HG03196 (cell line): Measurements from ENCODE around the gene PDYN.

Experiments used
- ATAC-seq: cut with Tn5 transposase; IDR thresholded peaks from one replicate; pipeline ENCODE4 v1.9.1; 2021; ENCODE audit not compliant: unreplicated experiment

PDYN gene

GRCh38 chr20:1952737-1953530 is 40.9 kb downstream of the PDYN start:
- no peak for ATAC-seq

DNA sequence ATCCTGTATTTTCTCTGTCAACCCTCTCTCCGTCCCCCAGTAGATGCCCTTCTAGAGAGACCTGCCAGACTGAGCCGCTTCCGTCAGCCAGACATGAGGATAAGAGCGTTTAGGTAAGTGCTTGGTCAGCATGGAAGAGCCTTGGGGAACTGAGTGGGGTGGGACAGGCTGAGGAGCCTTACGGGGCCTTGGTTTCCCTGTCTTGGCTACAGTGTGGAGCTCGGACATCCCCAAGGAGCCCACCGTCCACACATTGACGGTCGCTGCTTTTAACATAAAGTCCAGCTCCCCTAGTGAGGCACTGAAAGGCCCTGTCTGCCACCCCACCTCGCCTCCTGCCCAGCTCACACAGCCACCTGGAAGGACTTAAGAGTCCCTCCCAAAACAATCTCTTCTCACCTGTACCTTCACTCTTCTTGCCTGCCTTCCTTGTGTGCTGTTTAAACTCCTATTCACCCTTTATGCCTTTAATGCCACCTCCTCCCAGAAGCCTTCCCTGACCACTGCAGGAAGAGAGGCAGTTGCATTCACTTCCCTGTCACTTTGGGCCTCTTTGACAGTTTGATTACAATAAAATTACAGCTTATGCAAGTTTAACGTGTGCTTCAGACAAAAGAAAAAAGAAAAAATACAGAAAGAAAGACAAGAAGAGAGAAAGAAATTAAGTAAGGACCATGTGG is 42.3 kb downstream of the PDYN start:
- ATAC-seq = no peak

DNA sequence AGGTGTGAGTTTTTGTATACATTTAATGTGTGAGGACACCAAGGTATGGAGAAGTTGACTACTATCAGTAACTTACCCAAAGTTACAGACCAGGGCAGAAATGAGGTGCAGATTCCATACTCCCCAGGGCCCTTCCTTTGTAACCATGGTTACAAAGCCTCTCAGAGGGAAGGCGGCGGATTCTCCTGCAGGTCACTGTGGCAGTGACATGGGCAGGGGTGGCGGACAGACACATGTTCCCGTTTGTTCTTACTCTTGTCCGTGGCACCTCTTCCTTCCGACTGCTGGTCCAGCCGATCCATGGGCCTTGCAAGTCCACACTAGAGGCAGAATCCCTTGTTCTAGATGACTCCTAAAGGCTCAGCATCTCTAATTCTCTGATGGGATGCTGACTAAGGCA is 43.0 kb downstream of the PDYN start:
- ATAC-seq = no peak

GRCh38 chr20:1949347-1950100 is 44.3 kb downstream of the PDYN start:
- no peak for ATAC-seq

GRCh38 chr20:1947535-1947846 is 46.4 kb downstream of the PDYN start:
- no peak for ATAC-seq

DNA sequence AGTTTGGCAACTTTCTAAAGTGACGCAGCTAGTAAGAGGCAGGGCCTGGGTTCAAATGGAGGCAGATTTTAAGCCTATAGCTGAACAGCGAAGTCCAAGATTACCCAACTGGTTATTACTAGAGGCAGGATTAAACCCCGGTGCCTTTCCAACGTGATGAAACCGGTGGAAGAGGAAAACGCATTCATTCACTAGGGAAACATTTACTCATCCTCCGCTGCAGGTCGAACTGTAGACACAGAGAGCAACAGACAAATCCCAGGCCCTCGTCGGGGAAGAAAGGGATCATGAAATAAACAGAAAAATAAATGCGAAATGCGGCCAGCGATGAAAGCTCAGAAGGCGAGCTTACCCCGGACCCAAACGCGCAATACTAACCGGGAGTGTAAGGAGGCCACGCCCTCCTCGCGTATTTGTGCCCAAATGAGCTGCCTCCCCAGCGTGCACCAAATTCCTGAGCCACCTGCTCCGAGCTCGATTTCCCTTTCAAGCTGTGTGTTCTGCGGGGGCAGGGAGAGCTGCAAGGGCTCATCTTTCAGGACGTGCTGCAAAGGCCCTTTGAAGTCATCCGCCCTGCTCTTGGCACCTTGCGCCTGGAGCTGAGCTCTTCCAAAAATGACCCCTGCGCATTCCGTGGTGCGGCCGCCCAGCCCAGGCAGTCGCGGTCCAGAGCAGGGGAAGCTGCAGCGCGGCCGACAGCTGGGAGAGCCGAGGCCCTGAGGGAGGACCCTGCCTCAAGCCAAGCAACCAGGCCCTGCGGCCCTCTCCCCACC is 46.9 kb downstream of the PDYN start:
- no peak for ATAC-seq

GRCh38 chr20:1946442-1946761 is 47.5 kb downstream of the PDYN start:
- no peak for ATAC-seq

DNA sequence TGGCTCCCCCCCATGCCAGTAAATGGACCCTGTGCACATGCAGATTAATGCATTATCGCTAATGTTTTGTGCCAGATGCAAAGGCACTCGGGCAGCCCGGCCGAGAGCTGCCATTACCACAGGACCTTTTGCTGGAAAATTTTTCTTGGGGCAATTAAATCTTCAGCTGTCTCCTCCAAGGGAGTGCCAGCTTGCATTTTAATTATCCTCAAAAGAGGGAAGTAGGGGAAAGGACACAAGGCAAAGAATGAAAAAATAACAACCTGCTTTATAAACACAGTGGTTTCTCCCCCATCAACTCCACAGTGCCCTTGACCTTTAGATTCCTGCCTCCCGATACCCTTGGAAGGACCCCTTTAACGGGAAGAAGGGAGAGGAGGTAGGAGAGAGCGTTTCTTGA is 48.2 kb downstream of the PDYN start:
- no peak for ATAC-seq

- ATAC-seq = no peak
Observed at GRCh38 chr20:1945134-1945618, 48.7 kb downstream of the PDYN start.

- ATAC-seq = no peak
Observed at GRCh38 chr20:1944345-1945091, 49.3 kb downstream of the PDYN start.

- ATAC-seq = no peak
Observed at GRCh38 chr20:1943275-1944002, 50.4 kb downstream of the PDYN start.

DNA sequence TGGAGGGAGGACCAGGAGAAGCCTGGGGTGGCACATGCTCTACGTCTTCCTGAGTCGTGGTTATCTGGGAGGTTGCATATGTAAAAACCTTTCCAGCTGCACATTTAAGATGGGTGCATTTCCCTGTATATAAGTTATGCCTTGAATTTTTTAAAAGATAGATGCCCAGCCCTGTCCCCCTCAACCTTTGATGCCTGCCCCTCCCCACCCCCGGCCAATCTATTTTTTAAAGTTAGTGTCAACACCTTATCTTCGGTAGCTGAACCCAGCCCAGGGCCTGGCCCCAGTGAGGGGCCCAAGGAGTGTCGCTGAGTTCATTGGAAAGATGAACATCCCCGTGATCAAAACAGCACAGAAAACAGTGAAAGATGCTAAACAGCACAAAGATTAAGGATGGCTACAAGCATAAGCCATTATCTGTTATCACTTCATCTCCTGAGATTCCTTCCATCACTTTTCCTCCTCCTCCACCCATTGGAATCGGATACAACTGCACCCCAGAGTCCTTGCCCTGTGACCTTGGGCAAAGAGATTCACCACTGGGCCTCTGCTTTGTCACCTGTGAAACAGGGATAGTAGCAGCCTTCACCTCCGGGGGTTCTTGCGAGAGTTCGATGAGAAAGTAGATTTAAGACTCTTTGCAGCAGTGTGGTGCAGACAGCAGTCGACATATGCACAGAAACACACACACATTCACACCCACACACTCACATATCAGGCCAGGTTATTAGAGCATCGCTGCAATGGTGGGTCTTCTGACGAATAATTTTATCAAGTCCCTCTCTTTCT is 51.2 kb downstream of the PDYN start:
- no peak for ATAC-seq

DNA sequence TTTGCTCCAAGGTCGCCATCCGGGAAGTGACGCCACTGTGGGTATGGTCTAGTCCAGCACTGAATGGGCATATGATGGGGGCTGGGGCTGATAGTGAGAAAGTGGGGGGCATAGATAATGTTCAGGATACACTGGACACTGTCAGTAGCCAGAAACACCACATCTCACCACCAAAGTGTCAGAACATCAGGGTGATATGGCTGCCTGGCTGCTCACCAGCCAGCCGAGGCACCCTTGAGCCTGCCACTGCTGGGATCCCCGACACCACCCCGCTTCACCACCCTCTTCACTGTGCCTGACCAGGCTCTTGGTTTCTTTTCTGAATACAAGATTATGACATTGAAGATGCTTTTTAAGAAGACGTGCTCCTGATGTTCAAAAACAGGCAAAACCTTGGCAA is 51.8 kb downstream of the PDYN start:
- ATAC-seq = no peak

DNA sequence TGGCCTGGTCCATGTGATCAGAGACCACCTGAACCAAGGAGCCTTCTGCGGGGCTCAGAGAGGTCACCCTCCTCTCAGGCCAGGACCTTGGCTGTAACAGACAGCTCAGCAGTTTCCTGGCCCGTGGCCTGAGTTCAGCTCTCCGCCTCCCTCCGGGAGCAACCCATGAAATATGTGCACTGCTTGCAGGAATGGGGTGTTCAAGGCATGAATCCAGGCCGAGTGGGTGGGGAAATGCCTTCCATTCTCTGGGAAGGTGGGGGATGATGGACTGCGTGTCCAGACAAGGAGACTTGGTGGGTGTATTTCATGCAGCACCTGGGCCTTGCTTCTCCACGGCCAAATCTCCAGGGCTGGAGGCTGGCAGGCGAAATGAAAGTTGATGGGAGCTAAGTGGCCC is 52.6 kb downstream of the PDYN start:
- ATAC-seq = no peak

DNA sequence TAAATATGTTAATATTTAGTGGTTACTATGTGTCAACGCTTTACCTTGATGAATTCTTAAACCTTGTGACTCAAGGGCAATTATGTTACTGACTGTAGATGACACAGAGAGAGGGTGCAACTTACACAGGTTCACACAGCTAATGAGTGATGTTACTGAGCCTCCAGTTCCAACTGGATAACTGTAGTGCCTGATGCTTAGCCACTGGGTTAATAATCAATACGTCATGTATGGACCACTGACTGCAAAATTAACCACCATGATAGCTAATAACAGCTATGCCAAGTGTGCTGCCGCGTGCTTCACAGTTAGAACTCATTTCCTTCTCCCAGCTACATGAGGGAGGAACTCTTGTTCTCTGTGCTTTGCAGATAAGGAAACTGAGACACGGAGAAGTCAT is 53.3 kb downstream of the PDYN start:
- no peak for ATAC-seq

- ATAC-seq = no peak
Observed at GRCh38 chr20:1939270-1939595, 54.6 kb downstream of the PDYN start.

GRCh38 chr20:1938464-1939269 is 55.2 kb downstream of the PDYN start:
- ATAC-seq = no peak

GRCh38 chr20:1937316-1937976 is 56.4 kb downstream of the PDYN start:
- no peak for ATAC-seq
